Stimulated activated CD4-positive, alpha-beta T cell treated with anti-CD3 and anti-CD28 coated beads, Interleukin-4, amount 100 ng/mL, for 48 hours (primary cell): ENCODE data around the gene DUOXA1.
"Not testable (repeated sequence)": the region's sequence is repeated elsewhere in the genome, so short reads cannot be mapped to it uniquely, and the experiment has no call there.

Experiments
- DNase-seq, 2 donors: peaks; one replicate each; pipeline ENCODE4 v3.0.0-alpha.2; 2020; ENCODE audit warnings: low read depth in 2 of 2

DUOXA1 gene

DNA sequence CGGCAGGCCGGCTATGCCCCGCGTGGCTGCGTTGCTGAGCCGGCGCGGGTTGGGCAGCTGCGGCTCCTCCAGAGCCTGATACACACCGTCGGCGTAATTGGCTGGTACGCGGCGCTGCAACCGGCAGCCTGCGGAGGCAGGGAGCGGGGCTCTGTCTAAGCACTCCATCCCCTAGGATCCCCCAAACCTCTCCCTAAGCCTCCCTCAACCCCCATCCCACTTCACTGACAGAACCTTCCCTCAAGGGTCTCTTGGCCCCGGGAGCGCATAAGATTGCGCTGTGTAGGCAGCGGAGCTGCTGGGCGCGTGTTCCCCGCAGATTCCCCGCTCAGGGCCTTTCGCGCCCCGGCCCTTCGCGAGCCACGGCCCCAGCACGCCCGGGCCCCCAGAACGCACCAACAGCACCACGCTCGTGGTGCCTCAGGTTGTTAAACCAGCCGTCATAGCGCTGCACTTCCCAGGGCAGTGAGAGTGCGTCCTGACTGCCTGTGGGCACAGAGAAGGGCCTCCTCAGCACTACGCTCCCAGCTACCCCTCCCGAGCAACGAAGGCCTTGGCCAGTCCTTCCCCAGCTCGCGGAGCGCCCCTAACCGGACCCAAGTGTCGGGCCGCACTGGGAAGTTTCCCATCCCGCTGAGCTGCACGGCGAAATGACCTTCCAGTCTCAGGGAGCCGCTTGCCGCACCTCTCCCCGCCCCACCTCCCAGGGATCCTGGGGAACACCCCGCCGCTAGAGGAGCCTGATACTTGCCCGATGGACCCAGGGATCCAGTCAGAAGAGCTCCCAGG, 16.9 kb downstream of the DUOXA1 start:
- no peak for DNase-seq

DNA sequence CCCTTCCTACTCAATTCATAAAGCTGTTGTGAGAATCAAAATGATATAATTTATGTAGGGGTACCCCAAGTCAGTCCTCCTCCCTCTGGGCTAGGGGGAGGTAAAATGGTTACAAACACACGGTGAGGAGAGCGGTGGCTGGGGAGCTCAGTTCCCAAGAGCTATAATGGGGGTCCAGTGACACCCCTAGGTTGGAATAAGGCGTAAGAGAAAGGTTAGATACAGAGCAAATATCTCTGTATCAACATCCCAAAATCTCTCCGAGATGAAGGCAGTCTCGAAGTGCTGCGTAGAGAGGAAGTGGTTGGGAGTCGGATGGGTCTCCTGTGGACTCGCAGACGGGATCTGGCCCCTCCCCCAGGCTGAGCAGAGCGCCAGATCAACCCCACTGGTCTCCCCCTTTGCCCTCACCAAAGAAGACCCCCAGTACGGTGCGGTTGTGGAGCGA, 17.5 kb downstream of the DUOXA1 start:
- DNase-seq = no peak

DNA sequence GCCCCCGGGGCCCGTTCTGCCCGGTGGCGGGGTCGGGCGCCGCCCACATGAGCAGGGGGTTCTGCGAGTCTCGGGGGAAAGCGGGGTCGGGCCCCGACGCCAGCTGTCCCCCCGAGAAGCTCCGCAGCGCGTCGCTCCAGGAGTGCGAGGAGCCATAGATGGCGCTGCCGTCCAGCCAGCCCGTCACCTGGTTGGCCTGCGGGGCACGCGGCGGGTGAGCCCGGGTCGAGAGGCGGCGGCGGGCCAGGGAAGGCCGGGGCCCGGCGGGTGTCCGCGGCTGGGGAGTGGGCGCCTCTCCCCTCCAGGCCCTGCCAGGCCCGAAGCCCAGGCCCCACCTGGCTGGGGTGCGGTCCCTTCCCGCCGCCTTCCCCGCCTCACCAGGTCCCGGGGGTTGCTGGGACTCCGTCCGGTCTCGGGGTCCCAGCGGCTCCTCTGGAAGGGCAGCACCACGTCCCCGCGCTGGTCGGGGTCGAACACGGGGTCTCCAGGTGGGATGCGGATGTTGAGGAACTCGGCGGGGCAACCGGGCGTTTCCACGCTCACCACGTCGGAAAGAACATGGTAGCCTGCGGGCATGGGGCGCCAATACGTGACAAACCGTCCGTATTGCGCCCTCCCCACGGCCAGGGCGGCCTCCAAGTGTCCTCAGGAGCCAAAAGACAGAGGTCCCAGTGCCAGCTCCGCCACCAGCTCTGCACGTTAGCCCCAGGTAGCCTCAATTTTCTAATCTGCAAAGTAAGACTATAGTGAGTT, 18.1 kb downstream of the DUOXA1 start:
- no peak for DNase-seq

DNA sequence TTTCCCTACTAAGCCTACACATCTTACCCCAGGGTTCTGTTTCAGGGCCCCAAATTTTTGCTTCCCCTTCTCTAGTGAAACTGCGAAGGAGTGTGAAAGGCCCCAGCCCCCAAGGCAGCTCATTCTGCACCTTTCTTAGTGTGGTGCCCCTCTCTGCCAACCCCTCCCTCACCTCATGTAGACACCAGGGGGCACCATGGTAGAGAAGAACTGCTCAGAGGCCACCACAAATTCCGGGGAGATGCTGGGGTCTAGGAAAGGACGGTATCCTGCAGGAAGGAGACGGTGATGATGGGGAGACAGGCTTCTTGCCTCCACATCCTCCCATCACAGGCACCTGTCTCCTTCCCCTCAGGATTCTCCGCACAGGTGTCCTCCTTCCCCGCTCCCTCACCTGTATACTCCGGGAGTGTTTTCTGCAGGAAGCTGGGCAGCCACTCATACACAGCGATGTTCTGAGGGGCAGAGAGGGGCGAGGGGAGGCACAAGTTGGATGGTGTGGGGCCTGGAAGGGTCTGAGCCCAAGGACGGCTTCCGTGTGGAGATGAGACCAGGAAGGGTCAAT, 19.3 kb downstream of the DUOXA1 start:
- DNase-seq = no peak

DNA sequence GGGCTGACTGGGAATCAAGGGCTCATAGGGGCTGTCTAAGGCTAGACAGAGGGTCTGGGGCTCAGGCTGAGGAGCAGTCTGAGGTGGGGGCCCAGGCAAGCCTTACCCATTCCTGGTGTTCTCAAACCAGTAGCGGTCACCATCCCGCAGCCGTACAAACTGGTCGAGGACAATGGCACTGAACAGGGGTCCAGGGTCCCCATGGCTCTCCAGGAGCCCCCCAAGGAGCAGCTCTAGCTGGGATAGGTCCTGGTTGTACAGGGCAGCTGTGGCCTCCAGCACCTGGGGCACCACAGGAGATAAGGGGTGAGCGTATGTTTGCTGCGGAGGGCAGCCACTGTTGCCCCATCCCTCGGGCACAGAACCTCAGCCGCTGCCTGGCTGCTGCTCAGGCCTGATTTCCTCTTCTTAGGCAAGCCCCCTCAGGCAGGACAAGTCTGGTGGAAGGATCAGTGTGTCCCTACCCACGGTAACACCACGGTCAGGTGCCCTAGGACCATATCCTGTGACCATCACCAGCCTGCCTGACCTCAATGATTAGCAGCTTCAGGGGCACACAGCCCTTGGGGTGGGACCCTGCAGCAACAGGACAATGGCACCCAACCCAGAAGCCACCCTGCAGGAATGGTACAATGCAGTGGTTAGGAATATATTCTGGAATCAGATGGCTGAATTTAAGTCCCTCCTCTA, 21.6 kb downstream of the DUOXA1 start:
- no peak for DNase-seq

DNA sequence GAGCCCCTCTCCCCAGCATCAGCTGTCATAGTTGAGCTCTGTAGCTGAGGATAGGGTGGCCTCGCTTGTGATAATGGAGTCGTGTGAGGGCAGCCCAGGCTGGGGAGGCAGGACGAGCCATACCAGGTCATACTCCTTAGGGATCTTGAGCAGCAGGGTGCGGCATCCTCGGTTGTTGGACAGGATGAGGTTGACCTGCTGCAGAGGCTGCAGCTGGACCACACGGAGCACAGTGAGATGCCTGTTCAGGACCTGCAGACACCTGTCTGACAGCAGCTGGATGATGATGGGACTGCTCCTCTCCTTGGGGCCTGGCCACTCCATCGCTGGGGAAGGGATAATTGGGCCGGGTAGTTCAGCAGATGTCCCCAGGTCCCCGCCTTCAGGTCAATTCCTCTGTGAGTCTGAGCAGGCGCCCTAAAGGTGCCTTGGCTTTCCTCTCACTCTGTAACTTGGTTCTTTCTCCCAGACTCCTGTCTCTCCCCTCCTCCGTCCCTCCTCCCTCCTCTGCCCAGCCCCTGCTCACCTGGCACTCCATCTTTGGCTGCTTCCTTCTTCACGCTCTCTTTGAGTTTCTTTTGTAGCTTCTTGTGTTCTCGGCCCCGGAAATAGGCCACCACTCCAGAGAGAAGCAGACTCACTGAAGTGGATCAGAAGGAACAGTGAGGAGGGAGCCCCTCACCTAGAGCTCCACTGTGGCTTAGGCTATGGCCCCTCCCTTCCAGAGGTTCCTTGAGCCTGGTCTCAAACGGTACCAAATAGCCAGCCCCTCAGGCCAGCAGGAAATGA, 23.5 kb downstream of the DUOXA1 start:
- no peak for DNase-seq

DNA sequence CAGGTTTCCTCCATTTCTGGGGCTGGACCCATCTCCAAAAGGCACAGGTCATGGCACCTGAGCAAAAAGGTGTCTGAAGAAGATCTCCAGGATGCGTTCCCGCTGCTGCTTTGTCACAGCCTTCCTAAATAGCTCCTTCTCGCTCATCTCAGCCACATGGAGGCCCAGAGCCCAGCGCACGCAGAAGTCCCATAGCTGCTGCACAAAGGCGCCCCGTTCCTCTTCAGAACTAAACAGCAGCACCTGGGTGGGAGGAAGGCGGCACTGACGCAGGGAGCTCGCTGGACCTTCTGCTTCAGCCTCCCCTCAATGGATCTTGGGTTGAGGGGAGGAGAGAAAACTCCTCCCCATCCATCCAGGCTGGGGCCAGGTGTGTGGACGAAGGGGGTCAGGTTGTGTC, 24.1 kb downstream of the DUOXA1 start:
- no peak for DNase-seq

DNA sequence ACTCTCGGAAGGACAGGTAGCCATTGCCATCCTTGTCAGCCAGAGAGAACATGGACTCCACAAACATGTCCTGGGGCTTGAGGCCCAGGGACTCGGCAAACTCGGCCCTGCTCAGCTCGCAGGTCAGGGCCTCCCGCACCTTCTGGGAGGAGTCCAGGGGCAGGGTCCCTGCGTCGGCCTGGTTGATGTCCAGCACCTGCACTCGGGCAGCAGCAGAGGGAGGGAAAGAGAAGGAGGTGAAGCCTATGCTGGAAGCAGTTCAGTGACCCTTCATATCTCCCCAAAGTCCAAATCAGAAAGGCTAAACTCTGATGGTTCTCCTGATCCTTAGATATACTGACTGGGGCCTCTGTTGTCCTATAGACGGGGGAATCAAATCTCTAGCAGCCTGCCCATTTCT, 25.5 kb downstream of the DUOXA1 start:
- not testable (repeated sequence) for DNase-seq

DNA sequence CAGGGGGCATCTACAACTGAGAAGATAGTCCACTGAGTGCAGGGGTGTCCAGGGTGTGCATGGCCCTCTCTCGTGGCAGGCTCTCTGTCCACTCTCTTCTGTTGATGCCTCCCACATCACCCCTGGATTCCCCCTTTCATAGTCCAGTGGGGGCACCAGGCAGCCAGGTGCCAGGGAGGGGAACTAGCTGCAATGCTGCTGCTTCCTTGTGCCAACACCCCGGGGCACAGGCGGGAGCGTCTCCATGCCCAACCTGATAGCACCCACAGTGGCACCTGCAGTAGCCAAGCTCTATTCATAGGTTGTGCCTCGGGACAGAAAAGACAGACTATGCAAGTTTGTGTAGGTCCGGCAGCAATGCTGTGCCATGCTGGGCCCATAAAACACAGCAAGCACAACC, 27.5 kb downstream of the DUOXA1 start:
- no peak for DNase-seq

DNA sequence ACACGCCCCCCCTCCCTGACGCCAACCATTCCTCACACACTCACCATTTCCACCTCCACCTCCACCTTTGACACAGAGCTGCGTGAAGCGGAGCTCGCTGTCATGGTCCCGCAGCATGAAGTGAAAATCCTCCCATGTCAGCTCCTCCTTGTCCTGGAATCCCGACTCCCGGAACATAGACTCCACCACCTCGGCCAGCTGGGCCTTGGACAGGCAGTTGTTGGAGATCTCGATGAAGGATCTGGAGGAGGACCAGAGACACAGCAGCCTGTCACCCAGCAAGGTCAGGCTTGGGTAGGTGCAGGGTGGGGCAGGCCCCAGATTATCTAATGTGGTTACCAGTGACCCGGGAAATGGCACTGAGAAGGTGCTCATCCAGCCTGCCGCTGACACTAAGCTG, 27.9 kb downstream of the DUOXA1 start:
- DNase-seq = no peak

DNA sequence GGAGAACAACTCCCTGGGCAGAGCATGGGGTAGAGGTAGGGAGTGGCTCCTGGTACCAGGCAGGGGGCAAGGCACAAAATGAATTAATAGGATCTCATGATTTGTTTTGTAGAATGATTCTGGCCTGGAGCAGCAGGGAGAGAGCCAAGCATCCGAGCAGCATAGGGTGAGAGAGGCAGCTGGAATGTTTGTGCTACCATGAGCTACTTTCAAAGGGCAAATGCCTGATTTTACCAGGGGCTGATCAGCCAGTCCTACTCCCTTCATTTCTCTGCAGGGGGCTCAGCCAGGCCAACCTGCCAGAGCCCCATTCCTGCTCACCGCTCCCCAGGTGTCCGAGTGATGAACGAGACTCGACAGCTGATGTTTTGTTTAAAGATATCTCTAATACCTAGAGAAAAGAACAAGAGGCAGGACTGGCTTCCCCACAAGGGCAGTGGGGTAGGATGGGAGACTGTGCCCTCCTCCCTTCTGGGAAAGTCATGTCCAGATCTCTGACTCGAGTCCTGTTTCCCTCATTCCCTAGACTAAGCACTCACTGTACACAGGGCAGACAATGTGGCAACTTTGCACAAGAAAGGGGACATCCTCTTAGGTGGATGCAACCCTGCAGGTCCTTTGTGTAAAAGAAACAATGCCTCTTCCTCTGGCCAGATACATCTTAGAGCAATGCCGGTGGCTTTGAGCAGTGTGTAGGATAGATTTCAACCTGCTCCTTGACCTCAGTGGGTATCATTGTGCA, 28.6 kb downstream of the DUOXA1 start:
- no peak for DNase-seq

DNA sequence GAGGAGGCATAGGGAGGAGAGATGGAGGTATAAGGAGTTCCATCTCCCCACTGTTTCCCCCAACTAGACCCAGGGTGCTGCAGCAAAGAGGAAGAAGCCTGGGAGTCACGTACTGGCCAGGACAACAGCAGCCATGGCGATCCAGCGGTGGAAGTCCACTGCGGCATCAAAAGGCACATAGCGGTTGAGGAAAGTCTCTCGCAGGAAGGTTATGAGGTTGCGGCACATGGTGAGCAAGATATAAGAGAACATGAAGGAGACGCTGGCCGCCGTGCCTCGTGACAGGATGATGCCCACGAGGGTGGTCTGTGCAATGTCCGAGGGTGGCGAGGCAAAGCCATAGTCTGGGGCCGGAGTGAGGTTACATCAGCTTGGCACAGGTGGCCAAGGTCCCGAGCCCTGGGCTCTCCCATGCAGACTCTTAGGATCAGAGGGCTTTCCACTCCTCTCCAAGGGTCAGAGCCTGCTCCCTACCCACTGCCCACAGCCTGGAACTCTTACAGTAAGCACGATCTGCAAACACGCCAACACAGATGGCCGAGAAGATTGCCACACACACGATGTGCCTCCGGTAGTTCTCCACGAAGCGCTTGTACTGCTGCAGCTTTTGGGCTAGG, 30.0 kb downstream of the DUOXA1 start:
- no peak for DNase-seq

DNA sequence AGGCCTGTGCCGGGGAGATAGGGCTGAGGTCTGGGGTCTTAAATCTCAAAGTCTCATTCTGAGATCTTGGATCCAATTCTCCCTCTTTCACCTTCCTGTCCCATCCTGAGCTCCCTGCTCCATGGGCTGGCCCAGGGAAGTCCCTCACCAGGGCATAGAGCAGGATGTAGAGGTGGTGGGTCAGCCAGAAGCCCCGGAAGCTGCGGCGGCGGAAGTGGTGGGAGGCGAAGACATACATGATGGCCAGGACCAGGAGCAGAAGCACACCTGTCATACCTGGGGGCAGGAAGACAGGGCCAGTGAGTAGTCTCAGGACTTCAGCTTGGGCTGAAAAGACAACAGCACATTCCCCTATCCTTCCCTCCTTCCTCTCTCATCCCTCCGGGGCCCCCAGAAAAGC, 32.2 kb downstream of the DUOXA1 start:
- no peak for DNase-seq

DNA sequence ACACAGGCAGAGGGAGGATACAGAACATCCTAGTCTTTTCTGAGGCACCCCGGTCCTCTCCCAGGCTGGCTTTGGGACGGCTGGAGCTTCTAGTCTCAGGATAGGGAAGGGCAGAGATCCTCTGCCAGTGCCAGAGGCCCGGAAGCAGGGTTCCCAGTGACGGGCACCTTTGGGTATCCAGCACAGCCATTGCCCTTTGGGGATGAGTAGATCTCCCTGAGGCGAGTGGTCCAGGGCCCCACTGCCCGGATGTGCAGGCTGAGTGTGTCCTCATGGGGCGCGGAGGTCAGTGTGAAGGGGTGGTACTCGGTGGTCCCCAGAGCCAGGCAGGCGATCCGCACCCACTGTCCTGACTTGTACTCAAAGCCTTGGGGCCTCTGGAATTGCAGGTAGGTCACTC, 34.0 kb downstream of the DUOXA1 start:
- no peak for DNase-seq

DNA sequence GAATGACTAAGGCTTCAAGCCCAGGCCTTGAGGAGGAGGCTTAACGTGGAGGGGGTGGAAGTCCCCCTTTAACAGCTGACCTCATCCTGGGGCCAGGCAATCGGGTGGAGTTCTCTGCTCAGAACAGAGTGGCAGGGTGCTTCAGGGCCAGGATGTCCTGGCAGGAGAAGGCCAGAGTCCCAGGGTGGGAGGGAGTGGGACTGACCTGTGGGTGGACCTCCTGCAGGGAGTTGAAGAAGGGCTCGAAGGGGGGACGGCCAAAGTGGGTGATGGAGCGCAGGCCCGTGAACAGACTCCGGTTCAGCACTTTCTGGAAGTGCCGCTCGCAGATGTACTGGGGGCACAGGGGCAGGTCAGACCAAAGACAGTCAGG, 35.3 kb downstream of the DUOXA1 start:
- DNase-seq = no peak

DNA sequence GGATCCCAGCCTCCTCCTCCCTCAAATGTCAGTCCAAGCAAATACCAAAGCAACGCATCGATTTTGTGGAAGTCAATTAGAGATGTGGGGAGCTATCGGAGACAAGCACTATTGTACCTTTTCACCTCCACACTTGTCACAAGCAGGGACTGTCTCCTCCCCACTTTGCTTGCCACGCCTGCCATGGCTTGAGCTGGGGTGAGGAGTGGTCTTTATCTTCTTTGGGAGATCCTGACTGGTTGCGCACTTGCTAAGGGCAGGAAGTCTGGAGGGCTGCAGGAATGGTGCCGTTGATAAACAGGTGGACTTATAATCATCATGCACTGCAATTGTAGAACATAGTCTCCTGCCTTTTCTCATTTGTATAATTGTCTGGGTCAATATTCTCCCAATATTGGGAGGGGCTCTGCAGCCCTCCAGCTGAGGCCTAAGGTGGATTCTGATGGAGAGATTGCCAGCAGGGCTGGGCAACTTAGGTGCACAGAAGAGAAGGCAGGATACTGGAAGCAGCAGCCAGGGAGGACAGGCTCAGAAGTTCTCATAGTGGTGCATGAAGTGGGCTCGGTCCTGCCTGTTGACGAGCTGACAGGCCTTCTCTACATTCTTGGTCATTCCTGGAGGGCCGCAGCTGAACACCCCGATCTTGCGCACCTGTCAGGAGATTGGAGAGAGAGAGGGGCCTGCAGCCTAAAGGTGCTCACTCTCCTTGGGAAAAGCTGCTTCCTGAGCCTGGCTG, 35.9 kb downstream of the DUOXA1 start:
- DNase-seq = no peak

DNA sequence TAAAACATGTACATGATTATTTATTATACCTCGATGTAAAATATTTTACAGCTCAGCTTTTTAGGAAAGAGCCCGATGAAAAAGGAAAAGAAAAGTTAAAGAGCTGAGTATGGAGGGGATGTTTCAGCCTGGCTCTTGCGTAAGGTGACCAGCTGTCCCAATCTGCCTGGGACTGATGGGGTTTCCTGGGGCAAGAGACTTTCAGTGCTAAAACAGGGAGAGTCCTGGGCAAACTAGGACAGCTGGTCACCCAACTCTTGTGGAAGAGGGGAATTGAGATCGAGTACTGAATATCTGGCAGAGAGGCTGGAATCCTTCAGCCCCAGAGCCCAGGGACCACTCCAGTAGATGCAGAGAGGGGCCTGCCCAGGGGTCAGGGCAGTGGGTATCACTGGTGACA, 36.7 kb downstream of the DUOXA1 start:
- no peak for DNase-seq

DNA sequence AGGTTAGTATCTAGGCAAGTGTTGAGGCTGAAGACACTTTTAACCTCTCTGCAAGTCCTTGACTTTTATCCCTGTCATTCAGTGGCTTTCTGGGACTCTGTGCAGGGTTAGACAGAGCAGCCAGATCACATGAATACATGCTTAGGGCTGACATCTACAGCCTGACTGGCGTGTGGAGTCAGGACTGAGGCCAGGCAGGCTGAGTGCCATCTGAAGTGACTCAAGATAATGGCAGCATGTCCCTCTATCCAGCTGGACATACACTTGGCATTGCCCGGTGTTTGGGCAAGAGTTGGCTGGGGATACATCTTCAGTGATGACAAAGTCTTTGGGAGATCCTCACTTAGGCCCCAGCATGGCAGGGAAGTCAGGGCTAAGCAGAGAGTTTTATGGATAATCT, 38.1 kb downstream of the DUOXA1 start:
- no peak for DNase-seq

DNA sequence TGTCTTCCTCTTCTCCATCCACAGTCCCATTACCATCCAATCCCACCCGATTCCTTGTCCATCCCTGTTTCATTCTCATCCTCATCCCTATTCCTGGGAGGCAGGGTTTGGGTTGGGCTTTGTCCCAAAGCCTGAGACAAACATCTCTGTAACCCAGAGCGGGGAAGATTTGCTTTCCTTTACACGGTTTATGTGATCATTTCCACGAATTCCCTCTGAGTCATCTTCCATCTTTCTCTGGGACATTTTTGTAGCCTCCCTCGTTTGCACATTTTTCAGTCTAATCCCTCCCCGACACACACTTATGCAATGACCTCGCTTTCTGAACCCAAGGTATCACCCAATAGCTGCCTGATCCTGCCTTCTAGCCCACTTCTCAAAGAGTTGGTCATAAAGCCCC, 38.5 kb downstream of the DUOXA1 start:
- no peak for DNase-seq
